ENCODE results near the gene RAB3IP.

Gene RAB3IP, protein sequence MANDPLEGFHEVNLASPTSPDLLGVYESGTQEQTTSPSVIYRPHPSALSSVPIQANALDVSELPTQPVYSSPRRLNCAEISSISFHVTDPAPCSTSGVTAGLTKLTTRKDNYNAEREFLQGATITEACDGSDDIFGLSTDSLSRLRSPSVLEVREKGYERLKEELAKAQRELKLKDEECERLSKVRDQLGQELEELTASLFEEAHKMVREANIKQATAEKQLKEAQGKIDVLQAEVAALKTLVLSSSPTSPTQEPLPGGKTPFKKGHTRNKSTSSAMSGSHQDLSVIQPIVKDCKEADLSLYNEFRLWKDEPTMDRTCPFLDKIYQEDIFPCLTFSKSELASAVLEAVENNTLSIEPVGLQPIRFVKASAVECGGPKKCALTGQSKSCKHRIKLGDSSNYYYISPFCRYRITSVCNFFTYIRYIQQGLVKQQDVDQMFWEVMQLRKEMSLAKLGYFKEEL
- 12.1 to 41.2 (median 32.0) reads per million in 9 experiments for total RNA-seq

DNA sequence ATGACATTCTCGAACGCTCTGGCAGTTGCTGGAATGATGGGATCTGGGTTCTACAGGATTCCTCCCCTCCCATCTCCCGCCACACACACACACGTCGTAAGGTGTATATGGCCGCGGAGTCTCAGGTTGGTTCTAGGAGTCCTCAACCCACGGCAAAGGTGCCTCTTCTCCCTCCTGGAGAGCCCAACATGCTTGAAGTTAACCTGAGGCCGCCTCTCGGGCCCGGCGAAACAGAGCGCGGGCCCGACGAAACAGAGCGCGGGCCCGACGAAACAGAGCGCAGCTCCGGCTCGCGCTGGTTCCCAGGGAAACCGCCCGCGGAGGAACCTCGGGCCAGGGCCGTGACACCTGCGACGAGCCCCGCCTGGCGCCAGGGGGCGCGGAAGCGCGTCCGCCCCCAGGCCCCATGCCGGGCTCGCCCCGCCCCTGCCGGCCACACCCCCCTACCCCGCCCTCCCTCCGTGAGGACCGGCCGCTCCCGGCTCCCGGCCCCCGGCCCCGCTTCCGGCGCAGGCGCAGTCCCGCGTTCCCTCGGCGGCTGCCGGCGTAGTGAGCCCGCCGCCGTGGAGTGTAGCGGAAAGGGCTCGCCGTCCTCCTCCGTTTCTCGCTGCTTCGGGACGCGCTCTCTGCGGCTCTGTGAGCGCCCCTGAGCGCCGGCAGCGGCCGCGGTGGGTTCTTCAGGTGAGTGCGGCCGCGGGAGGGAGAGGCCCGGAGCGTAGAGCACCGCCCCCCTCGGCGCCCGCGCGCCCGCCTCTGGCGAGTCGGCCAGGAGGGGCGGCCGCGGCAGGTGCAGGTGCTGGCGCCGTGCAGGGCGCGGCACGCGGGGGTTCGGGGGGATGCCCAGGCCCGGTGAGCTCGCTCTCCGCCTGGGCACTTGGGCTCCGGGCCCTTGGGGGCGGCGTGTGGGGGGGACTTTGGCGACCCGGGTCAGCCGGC, at the start of gene RAB3IP:
RAB3IP (plus strand) TSS at position 510 of the 936 bp plus-strand sequence. CDS start 16,549 bp downstream, outside the sequence.
- H3K9me3 Mint-ChIP-seq, result no peaks in the 10 kb centered on the region
- H3K4me1 Mint-ChIP-seq (ENCODE audit: low read depth in 2 of 2), result peaks cover 9 to 10% of the 10 kb centered on the region in 2 donors
- H3K36me3 Mint-ChIP-seq (ENCODE audit: insufficient read depth), result no peaks in the 10 kb centered on the region
- peak; percentile 78 to 84 (median 83) for DNase-seq
- peak within 1 kb of the TSS; percentile 71 to 74 for H3K4me3 Mint-ChIP-seq
- ATAC-seq (replicated peaks), result peak; percentile 81
- H3K27me3 Mint-ChIP-seq, result peaks cover 9 to 10% of the 10 kb centered on the region in 2 donors
- H3K27ac Mint-ChIP-seq, result peak within 1 kb of the TSS in 1 of 2 donors; percentile 62

DNA sequence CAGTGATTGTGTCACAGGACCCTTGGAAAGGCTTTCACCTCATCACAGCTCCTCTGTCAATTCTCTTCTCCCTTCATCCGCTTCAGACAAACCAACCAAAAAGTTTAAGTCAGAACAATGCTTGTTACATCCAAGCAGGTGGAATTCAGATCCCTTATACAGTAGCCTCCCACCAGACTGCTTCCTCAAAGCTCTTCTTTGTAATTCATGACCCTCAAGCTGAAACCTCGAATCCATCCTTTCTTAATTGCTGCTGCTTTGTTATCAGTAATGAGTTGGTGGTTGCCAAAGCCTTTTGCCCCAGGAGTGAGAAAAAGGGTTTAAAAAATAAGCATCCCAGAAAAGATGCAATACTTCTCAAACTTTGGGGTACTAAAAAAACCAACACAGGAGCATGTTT, 49.0 kb upstream of the RAB3IP start:
- DNase-seq (no peak), ATAC-seq (replicated peaks) (no peak)
- Mint-ChIP-seq H3K4me1 (ENCODE audit: low read depth in 2 of 2) (peaks cover 0 to 3% of the 10 kb centered on the region in 2 donors), H3K9me3 (no peaks in the 10 kb centered on the region), H3K27ac (no peak overlapping the region), H3K27me3 (peaks cover 22 to 34% of the 10 kb centered on the region in 2 donors), H3K4me3 (no peak overlapping the region), H3K36me3 (ENCODE audit: insufficient read depth) (no peaks in the 10 kb centered on the region)

DNA sequence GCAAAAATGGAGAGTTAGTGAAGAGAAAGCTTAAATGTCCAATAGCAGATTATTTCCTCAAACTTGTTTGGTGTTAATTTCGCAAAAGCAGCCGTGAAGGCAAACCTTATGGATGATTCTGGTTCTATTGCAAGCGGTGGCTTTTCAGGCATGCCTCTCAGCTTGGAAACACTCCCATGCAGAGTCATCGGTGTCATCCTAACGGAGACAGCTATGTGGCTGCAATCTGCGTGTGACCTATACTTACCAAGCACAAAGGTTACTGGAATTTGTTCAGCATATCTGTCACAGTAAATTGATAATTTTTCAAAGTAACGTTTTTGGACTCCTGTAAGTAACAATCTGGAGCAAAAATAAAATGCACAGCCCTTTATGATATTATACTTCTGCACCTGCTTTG, 44.5 kb upstream of the RAB3IP start:
- no peak for ATAC-seq (replicated peaks)
- Mint-ChIP-seq H3K36me3 (ENCODE audit: insufficient read depth) (no peaks in the 10 kb centered on the region), H3K9me3 (no peaks in the 10 kb centered on the region), H3K4me1 (ENCODE audit: low read depth in 2 of 2) (peaks cover 0 to under 1% of the 10 kb centered on the region in 2 donors), H3K27ac (no peak overlapping the region), H3K4me3 (no peak overlapping the region), H3K27me3 (peaks cover 18 to 19% of the 10 kb centered on the region in 2 donors)
- DNase-seq, result no peak

DNA sequence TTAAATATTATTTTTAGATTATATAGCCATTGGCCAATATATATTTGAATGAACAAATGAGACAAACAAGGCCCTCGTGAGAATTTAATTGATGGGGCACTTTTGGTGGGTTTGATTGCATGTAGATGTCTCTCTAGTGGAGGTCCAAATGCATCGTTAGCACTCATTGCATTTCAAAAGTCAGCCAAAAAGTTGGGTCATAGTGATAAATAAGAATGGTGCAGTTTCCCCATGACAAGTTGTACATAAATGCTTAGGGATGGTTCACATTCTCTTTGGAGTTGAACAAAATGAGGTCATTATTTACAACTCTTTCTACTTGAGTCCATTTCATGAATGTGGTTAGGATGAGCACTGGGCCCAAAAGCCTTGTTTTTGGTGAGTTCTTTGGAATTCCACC, 40.6 kb upstream of the RAB3IP start:
- no peaks in the 10 kb centered on the region for H3K9me3 Mint-ChIP-seq

DNA sequence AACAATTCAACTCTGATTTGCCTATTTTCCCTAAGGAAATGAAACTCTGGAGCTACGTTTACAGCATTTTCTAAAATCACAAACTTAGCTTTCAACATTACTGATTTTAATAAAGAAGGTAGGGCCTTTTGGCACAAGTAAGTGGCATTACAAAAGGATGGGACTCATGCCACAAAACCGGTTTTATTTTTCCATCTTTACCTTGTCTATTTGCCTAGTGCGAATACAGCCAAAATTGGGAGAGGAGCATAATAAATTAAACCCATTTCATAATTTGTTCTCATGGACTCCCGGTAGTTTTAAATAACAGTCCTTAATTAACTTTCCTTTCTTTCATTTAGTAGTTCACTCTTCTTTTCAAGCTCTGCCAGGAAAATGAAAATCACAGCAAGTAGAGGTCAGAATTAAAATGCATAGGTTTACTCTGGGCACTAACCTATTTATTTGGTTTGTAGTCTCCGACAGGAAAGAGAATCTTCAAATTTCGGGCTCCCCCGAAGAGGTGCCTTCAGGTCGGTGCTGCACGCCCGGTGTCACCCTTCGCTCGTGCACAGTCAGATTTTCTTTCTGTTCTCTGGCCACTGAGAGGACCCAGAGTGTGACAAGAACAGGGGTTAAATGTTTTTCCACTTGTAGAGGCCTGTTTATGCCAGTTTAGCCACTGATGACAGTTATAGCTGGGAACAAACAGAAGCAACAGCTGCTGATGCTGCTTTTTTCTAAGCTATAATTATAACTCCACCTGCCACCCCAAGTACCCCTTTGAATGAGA, 39.7 kb upstream of the RAB3IP start, which contains the start of gene BEST3:
BEST3 (minus strand) TSS at position 535 of the 772 bp plus-strand sequence. CDS start 1,505 bp downstream, outside the sequence.
- no peak within 1 kb of the TSS for H3K27ac Mint-ChIP-seq

More for the DNA sequence above, 40.6 kb upstream of the RAB3IP start:
- Mint-ChIP-seq H3K4me3 (no peak overlapping the region), H3K27ac (no peak overlapping the region), H3K27me3 (peaks cover 20 to 25% of the 10 kb centered on the region in 2 donors), H3K36me3 (ENCODE audit: insufficient read depth) (no peaks in the 10 kb centered on the region), H3K4me1 (ENCODE audit: low read depth in 2 of 2) (no peaks in the 10 kb centered on the region)
- no peak for DNase-seq
- ATAC-seq (replicated peaks), result no peak

DNA sequence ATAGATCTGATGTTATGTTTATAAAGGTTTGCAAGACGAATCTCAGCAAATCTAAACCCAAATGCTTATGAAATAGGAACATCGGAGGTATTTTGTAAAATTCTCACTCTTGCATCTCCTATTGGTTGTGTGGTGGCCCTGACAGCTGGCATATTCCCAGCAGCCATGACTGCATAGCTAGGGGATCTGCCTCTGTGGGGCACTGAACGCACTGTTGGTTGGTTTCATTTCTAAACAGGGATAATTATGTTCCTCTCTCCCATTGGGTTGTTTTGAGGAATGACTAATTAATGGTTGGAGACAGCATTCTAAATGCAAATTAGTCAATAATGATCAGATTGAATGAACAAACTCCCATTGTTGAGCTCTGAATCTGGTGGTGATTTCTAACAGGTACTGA, 36.8 kb upstream of the RAB3IP start:
- H3K36me3 Mint-ChIP-seq (ENCODE audit: insufficient read depth), result no peaks in the 10 kb centered on the region
- no peak overlapping the region for H3K27ac Mint-ChIP-seq
- peaks cover 23 to 35% of the 10 kb centered on the region in 2 donors for H3K27me3 Mint-ChIP-seq
- H3K9me3 Mint-ChIP-seq, result no peaks in the 10 kb centered on the region
- ATAC-seq (replicated peaks) (no peak), DNase-seq (no peak)
- H3K4me1 Mint-ChIP-seq (ENCODE audit: low read depth in 2 of 2), result no peaks in the 10 kb centered on the region
- H3K4me3 Mint-ChIP-seq, result no peak overlapping the region

More for the DNA sequence above, 39.7 kb upstream of the RAB3IP start, which contains the start of gene BEST3:
- Mint-ChIP-seq H3K36me3 (ENCODE audit: insufficient read depth) (no peaks in the 10 kb centered on the region), H3K4me3 (no peak within 1 kb of the TSS), H3K27me3 (peaks cover 18 to 27% of the 10 kb centered on the region in 2 donors), H3K9me3 (no peaks in the 10 kb centered on the region), H3K4me1 (ENCODE audit: low read depth in 2 of 2) (no peaks in the 10 kb centered on the region)
- ATAC-seq (replicated peaks) (no peak), DNase-seq (no peak)

DNA sequence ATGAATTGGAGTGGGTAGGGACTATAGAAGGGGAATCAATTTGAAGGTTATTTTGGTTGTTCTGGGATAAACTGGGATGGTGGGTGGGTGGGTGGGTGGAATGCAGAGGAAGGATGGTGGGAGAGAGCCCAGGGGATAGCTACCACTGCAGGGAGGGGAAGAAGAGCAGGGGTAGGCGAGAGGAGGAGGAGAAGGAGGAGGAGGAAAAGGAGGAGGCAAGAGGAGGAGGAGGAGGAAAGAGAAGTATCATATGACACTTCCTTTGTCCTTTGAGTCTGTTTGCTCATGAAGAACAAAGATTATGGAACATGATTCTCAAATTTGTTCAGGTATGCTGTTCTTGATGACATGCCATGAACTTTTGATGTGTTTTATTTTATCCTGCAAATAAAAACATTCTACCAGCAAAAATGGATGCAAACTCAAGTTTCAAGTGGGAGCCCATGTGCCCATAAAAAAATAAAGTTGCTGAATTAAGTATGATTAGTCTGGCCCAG, 35.5 kb upstream of the RAB3IP start:
- no peaks in the 10 kb centered on the region for H3K4me1 Mint-ChIP-seq (ENCODE audit: low read depth in 2 of 2)
- H3K27ac Mint-ChIP-seq, result no peak overlapping the region
- H3K4me3 Mint-ChIP-seq, result no peak overlapping the region
- peaks cover 34 to 35% of the 10 kb centered on the region in 2 donors for H3K27me3 Mint-ChIP-seq
- no peaks in the 10 kb centered on the region for H3K36me3 Mint-ChIP-seq (ENCODE audit: insufficient read depth)
- DNase-seq (no peak), ATAC-seq (replicated peaks) (no peak)
- no peaks in the 10 kb centered on the region for H3K9me3 Mint-ChIP-seq

DNA sequence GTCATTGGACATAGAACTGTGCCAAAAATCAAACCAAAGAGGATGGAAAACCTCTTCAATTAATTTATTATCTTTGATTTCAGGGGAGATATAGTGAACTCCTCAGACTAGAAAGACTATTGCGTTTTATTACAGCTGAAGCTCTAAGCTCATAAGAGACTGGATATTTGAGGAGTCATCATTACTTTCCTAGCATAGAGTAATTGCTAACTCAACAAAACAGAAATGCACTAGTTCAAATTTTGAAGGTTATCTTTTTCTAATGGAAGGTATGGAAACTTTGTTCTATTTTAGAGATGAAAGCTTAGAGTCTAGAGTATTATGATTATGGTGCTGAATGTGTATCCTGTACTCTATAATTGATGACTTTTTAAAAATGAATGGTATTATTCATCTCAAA, 34.3 kb upstream of the RAB3IP start:
- H3K36me3 Mint-ChIP-seq (ENCODE audit: insufficient read depth), result no peaks in the 10 kb centered on the region
- ATAC-seq (replicated peaks) (no peak), DNase-seq (no peak)
- no peak overlapping the region for H3K4me3 Mint-ChIP-seq
- peaks cover 42% of the 10 kb centered on the region in 2 donors for H3K27me3 Mint-ChIP-seq
- no peaks in the 10 kb centered on the region for H3K4me1 Mint-ChIP-seq (ENCODE audit: low read depth in 2 of 2)
- H3K9me3 Mint-ChIP-seq, result no peaks in the 10 kb centered on the region
- no peak overlapping the region for H3K27ac Mint-ChIP-seq

DNA sequence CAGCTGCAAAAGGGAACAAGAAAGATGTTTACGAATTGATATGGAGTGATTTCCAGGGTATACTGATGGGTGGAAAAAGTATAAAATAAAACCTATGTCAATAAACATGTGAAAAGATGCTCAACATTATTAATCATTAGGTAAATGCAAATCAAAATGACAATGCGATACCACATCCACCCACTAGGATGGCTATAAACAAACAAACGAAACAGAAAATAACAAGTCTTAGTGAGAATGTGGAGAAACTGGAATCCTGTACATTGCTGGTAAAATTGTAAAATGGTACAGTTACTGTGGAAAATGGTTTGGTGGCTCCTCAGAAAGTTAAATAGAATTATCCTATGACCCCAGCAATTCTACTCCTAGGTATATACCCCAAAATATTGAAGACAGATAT, 30.0 kb upstream of the RAB3IP start:
- Mint-ChIP-seq H3K27me3 (peaks cover 36 to 47% of the 10 kb centered on the region in 2 donors), H3K4me3 (no peak overlapping the region), H3K27ac (no peak overlapping the region), H3K36me3 (ENCODE audit: insufficient read depth) (no peaks in the 10 kb centered on the region), H3K9me3 (no peaks in the 10 kb centered on the region), H3K4me1 (ENCODE audit: low read depth in 2 of 2) (no peaks in the 10 kb centered on the region)
- DNase-seq (no peak), ATAC-seq (replicated peaks) (no peak)

DNA sequence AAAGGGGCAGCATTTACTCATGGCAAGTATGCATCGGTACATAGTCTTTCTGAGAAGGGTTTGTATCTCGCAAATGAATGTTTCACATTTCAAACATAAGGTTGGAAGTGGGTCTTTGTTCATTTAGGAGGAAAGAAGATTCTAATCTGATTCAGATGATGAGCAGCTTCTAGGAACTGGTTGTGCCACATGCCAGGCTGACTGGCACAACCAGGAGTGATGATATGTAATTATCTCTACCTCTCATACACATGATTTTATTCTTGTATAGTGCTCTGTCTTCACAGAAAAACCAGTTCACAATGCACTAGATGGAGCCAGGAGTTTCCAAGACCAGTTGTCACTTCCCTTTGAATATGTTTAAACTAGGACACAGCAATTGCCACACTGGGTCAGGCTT, 25.8 kb upstream of the RAB3IP start:
- H3K27ac Mint-ChIP-seq, result no peak overlapping the region
- no peak for ATAC-seq (replicated peaks)

DNA sequence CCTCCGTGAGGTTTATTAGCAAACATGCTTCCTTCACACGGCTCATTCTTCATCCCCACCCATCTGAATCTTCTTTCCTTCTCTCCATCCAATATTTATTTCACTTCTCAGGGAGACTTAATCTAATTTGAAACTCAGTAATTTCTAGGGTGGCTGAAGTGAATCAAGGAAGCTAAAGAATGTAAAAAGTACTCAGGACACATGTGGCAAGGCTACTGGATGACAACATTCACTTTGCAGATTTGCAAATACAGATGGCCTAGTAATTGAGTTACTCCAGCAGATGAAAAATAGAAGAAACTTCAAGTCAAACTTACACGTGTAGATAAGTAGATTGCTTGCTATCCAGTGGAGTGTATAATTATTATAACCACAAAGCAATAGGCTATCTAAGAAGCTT, 24.1 kb upstream of the RAB3IP start:
- ATAC-seq (replicated peaks) (no peak), DNase-seq (no peak)
- Mint-ChIP-seq H3K27me3 (peaks cover 11 to 34% of the 10 kb centered on the region in 2 donors), H3K9me3 (no peaks in the 10 kb centered on the region), H3K4me3 (no peak overlapping the region), H3K36me3 (ENCODE audit: insufficient read depth) (no peaks in the 10 kb centered on the region), H3K27ac (no peak overlapping the region), H3K4me1 (ENCODE audit: low read depth in 2 of 2) (no peaks in the 10 kb centered on the region)

More for the DNA sequence above, 25.8 kb upstream of the RAB3IP start:
- no peak overlapping the region for H3K4me3 Mint-ChIP-seq
- H3K9me3 Mint-ChIP-seq, result no peaks in the 10 kb centered on the region
- H3K4me1 Mint-ChIP-seq (ENCODE audit: low read depth in 2 of 2), result no peaks in the 10 kb centered on the region
- no peaks in the 10 kb centered on the region for H3K36me3 Mint-ChIP-seq (ENCODE audit: insufficient read depth)
- H3K27me3 Mint-ChIP-seq, result peaks cover 20 to 47% of the 10 kb centered on the region in 2 donors
- DNase-seq, result no peak

DNA sequence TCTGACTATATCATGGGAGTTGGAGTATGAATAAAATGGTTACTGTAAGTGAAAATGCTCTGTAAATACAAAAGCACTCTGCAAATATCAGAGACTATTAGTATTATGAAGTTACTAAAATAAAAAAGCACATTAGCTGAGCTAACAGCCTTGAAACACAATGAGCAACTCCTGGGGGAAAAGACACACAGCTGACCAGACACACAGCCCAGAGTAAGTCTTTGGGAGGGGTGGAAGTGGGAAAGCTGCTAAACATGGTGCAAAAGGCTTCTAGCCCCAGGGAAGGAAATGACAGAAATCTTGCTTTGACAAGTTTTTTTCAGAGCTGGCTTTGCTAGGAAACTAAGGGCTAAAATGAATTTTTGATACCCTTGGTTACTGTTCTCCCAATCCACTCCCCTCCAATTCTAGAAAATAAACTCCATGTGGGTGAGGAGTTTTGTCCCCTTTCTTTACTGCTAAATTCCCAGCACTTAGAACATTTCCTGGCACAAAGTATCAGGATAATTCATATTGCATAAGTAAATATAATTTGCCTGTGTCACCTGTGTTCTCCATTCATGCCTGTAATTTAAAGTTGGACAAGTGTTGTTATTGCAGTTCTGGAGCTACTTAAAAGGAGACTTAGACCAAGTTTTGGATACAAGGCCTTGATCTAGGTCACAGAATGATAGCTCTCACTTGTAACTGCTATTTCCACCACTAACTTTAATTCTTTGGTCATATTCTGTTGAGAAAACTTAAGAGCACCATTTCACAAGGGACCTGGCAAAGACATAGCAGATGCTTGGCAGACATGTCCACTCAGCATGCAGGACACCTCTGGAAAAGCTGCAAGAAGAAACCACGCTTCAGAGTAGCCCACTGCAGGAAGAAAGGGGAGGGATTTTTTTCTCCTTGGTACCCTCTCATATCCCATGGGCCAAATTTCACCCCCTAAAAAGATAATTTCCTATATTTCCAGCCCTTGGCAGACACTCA, 19.0 kb upstream of the RAB3IP start:
- Mint-ChIP-seq H3K9me3 (no peaks in the 10 kb centered on the region), H3K4me1 (ENCODE audit: low read depth in 2 of 2) (no peaks in the 10 kb centered on the region), H3K4me3 (no peak overlapping the region), H3K36me3 (ENCODE audit: insufficient read depth) (no peaks in the 10 kb centered on the region), H3K27ac (no peak overlapping the region), H3K27me3 (peaks cover 19 to 32% of the 10 kb centered on the region in 2 donors)
- DNase-seq, result no peak
- no peak for ATAC-seq (replicated peaks)
